SU-DHL-6 (cell line): ENCODE data around the gene CRYGN.

Source experiments
- H2AFZ ChIP-seq: fragments of 200-600 bp; sonication (generic); 2 replicates; pipeline ENCODE4 v1.6.1; 2014; ENCODE audit warnings: low read depth, mild to moderate bottlenecking, moderate library complexity, mixed read lengths, antibody characterized with exemption, low read length; ENCODE audit not compliant: severe bottlenecking
- H3F3A ChIP-seq: fragments of 200-600 bp; shearing (Covaris generic); 2 replicates; pipeline ENCODE4 v1.6.0; 2016; ENCODE audit warnings: antibody characterized with exemption, mild to moderate bottlenecking; ENCODE audit not compliant: insufficient read depth
- H3K27ac ChIP-seq: fragments of 200-600 bp; sonication (generic); 2 replicates; pipeline ENCODE4 v1.5.1; 2016; ENCODE audit warnings: low read depth, mild to moderate bottlenecking, low read length, moderate library complexity, mixed read lengths
- H3K27me3 ChIP-seq: fragments of 200-600 bp; sonication (generic), shearing (Covaris generic); 2 replicates; pipeline ENCODE4 v1.6.0; 2014; ENCODE audit warnings: mild to moderate bottlenecking, low read length
- H3K36me3 ChIP-seq: fragments of 200-600 bp; sonication (generic); 2 replicates; pipeline ENCODE4 v1.6.1; 2014; ENCODE audit warnings: mild to moderate bottlenecking, low read length, mixed read lengths
- H3K4me2 ChIP-seq: fragments of 300-600, 200-600 bp; shearing (Covaris generic), sonication (generic); 2 replicates; pipeline ENCODE4 v1.6.0; 2014; ENCODE audit warnings: low read length, low read depth, mild to moderate bottlenecking; ENCODE audit not compliant: poor library complexity, severe bottlenecking
- H3K4me3 ChIP-seq: fragments of 200-600 bp; sonication (generic); 2 replicates; pipeline ENCODE4 v1.5.1; 2014; ENCODE audit warnings: antibody characterized with exemption, low read length, mild to moderate bottlenecking, mixed read lengths; ENCODE audit not compliant: insufficient read depth, poor library complexity, severe bottlenecking
- H3K79me2 ChIP-seq: fragments of 200-600 bp; sonication (generic); 2 replicates; pipeline ENCODE4 v1.6.1; 2014; ENCODE audit warnings: mild to moderate bottlenecking, low read length, moderate library complexity; ENCODE audit not compliant: insufficient read depth
- H3K9ac ChIP-seq: fragments of 200-600 bp; sonication (generic); 2 replicates; pipeline ENCODE4 v1.7.0; 2014; ENCODE audit warnings: mild to moderate bottlenecking, low read length
- H3K9me2 ChIP-seq: fragments of 200-600 bp; sonication (generic); replicated peaks from 2 replicates; pipeline ENCODE4 v1.6.1; 2014; ENCODE audit warnings: low read length; ENCODE audit not compliant: insufficient read depth
- H3K9me3 ChIP-seq: fragments of 200-600 bp; sonication (generic); 2 replicates; pipeline ENCODE4 v1.6.1; 2014; ENCODE audit warnings: low read length, mixed read lengths; ENCODE audit not compliant: insufficient read depth
- H4K20me1 ChIP-seq: fragments of 200-600 bp; sonication (generic); 2 replicates; pipeline ENCODE4 v1.6.1; 2014; ENCODE audit warnings: low read depth, mild to moderate bottlenecking, antibody characterized with exemption, low read length, moderate library complexity, mixed read lengths
- CTCF ChIP-seq: fragments of 200-600 bp; sonication (generic); IDR thresholded peaks from one replicate; pipeline ENCODE4 v1.5.1; 2017; ENCODE audit warnings: antibody characterized with exemption, mild to moderate bottlenecking, low read length, moderate library complexity; ENCODE audit not compliant: insufficient read depth, poor library complexity, severe bottlenecking
- EZH2phosphoT487 ChIP-seq: fragments of 200-600 bp; sonication (generic), shearing (Covaris generic); conservative IDR thresholded peaks from 2 replicates; pipeline ENCODE4 v1.6.1; 2018; ENCODE audit warnings: mild to moderate bottlenecking, antibody characterized with exemption, low read length, moderate library complexity, mixed read lengths

The CRYGN gene

GRCh38 chr7:151413241-151413640 lies 26.7 kb downstream of the CRYGN start:
- no peaks in the 10 kb centered on the region for H3K79me2 ChIP-seq
- no peak overlapping the region for H2AFZ ChIP-seq
- no peak overlapping the region for H3K4me3 ChIP-seq
- no peaks in the 10 kb centered on the region for H3F3A ChIP-seq
- H3K27me3 ChIP-seq, result no peaks in the 10 kb centered on the region
- no peaks in the 10 kb centered on the region for H3K36me3 ChIP-seq
- no peak overlapping the region for H3K9ac ChIP-seq
- H4K20me1 ChIP-seq, result no peaks in the 10 kb centered on the region
- H3K4me2 ChIP-seq, result no peak overlapping the region
- no peaks in the 10 kb centered on the region for H3K9me2 ChIP-seq
- no peaks in the 10 kb centered on the region for H3K9me3 ChIP-seq
- TF ChIP-seq CTCF, result no peak
- TF ChIP-seq EZH2phosphoT487, result no peak
- H3K27ac ChIP-seq, result no peak overlapping the region

GRCh38 chr7:151412318-151412717 lies 27.6 kb downstream of the CRYGN start:
- no peak overlapping the region for H3K27ac ChIP-seq
- no peaks in the 10 kb centered on the region for H3K27me3 ChIP-seq
- H3K9me2 ChIP-seq, result no peaks in the 10 kb centered on the region

GRCh38 chr7:151411551-151411950 lies 28.4 kb downstream of the CRYGN start:
- Histone ChIP-seq H3K36me3 (no peaks in the 10 kb centered on the region), H3K4me2 (no peak overlapping the region), H3K9ac (no peak overlapping the region), H3K27ac (no peak overlapping the region), H4K20me1 (no peaks in the 10 kb centered on the region), H3K9me2 (no peaks in the 10 kb centered on the region), H3K4me3 (no peak overlapping the region), H3K9me3 (no peaks in the 10 kb centered on the region), H3F3A (no peaks in the 10 kb centered on the region), H3K79me2 (no peaks in the 10 kb centered on the region), H3K27me3 (no peaks in the 10 kb centered on the region), H2AFZ (no peak overlapping the region)
- TF ChIP-seq EZH2phosphoT487 (no peak), CTCF (no peak)

More at GRCh38 chr7:151412318-151412717, 27.6 kb downstream of the CRYGN start:
- no peak overlapping the region for H3K9ac ChIP-seq
- no peak overlapping the region for H2AFZ ChIP-seq
- no peaks in the 10 kb centered on the region for H4K20me1 ChIP-seq
- no peaks in the 10 kb centered on the region for H3K79me2 ChIP-seq
- no peaks in the 10 kb centered on the region for H3K36me3 ChIP-seq
- TF ChIP-seq CTCF (no peak), EZH2phosphoT487 (no peak)
- H3K9me3 ChIP-seq, result no peaks in the 10 kb centered on the region
- no peak overlapping the region for H3K4me3 ChIP-seq
- no peaks in the 10 kb centered on the region for H3F3A ChIP-seq
- no peak overlapping the region for H3K4me2 ChIP-seq
